Skin epidermis (tissue), 12 donors: ENCODE results near the gene GREM1.

Source experiments
- H3K27ac ChIP-seq, 21 experiments: fragments of 200-600 bp; sonication (generic) in 11 of 21; one replicate each; pipeline ENCODE4 v1.5.0; 2020; ENCODE audit warnings: mild to moderate bottlenecking in 3 of 21, inconsistent platforms in 2 of 21, moderate library complexity in 2 of 21
- H3K4me3 ChIP-seq, 7 experiments: fragments of 200-600 bp; sonication (generic) in 2 of 7; one replicate each; pipeline ENCODE4 v1.5.0; 2020; ENCODE audit warnings: inconsistent platforms in 2 of 7, mild to moderate bottlenecking in 2 of 7, moderate library complexity in 1 of 7

Gene GREM1

GRCh38 chr15:32717426-32718226 lies at the start of gene GREM1:
TSS of gene GREM1 (plus strand) at chr15:32718004. CDS start at chr15:32730691, 12,687 bp downstream.
- Histone ChIP-seq H3K27ac (peak within 1 kb of the TSS in 17 of 21 experiments; percentile 15 to 86 (median 66)), H3K4me3 (peak within 1 kb of the TSS; percentile 28 to 45 (median 34))

GRCh38 chr15:32668942-32669341 lies 48.9 kb upstream of the GREM1 start:
- no peak overlapping the region for H3K4me3 ChIP-seq
- H3K27ac ChIP-seq: peak overlapping the region in 1 of 21 experiments; percentile 63

DNA sequence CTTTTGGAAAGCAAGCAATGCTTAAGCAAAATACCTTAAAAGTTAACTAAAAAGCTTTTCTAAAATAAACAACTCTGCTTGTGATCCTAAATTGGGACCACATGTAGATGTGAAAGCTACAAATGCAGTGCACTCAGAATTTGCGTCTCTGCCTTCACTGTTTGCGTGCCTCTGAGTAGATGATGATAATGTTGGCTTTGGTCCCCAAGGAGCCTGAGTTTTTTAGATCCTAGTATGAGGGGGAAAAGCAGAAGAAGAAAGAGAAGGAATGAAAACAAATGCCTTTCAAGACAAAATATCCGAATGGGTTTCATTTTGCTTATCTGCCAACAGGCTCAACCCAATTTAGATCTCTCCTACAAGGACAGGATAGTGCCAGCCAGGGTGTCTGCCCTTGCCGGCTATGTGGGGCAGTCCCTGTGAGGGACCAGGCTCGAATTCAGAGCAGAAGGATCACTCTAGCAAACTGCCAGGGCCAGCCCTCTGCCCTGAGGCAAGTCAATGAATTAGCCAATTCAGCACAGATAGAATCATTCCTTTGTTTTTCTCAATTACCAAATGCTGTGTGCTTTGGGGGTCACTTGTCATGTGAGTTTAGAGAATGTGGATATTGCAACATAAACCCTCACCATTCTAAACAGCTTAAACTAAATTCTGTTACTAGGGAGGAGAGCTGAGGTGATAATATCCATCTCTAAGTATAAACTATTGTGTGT lies 47.8 kb upstream of the GREM1 start:
- Histone ChIP-seq H3K4me3 (no peak overlapping the region), H3K27ac (peak overlapping the region in 12 of 21 experiments; percentile 8 to 70 (median 30))

- H3K27ac ChIP-seq: peak overlapping the region in 12 of 21 experiments; percentile 1 to 73 (median 58)
- no peak overlapping the region for H3K4me3 ChIP-seq
Measured at GRCh38 chr15:32670623-32671022, 47.2 kb upstream of the GREM1 start.

- Histone ChIP-seq H3K27ac (peak overlapping the region in 16 of 21 experiments; percentile 9 to 73 (median 42)), H3K4me3 (no peak overlapping the region)
Measured at GRCh38 chr15:32671339-32672325, 46.2 kb upstream of the GREM1 start.

DNA sequence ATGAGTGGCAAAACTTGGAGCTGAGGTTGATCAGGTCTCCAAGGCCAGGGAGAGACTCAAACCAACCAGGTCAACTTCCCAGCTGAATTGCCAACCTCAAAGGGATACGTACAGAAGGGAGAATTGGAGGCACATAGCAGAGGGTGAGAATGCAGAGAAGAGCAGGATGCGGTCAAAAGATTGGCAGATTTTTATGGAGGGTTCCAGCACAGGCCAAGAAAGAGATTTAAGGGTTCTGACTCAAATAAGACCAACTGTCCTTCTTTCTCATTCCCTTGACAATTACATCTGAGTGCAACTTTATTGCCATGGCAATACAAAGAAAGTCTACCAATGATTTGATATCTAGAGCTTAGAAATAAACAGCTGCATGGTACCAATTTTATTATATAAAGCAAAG lies 43.1 kb upstream of the GREM1 start:
- H3K27ac ChIP-seq: no peak overlapping the region
- H3K4me3 ChIP-seq: no peak overlapping the region

DNA sequence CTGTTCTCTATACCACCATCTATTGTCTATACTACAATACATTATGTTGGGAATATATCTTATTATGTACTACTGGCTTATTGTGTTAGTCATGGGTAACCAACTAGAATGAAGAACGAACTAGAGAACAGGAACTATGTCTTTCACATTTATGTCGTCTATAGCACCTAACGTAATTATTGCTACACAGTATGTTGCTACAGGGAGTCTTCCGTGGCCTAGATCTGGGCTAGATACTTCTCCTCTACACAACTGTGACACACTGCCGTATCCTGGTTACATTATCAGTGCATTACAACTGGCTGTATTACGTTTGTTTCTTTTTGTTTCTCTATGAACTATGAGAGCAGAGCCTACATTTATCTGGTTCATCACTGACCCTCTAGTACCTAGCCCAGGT lies 42.3 kb upstream of the GREM1 start:
- Histone ChIP-seq H3K27ac (peak overlapping the region in 1 of 21 experiments; percentile 19), H3K4me3 (no peak overlapping the region)

GRCh38 chr15:32676169-32676568 lies 41.6 kb upstream of the GREM1 start:
- no peak overlapping the region for H3K27ac ChIP-seq
- H3K4me3 ChIP-seq: no peak overlapping the region

GRCh38 chr15:32677238-32677750 lies 40.5 kb upstream of the GREM1 start:
- H3K4me3 ChIP-seq: no peak overlapping the region

GRCh38 chr15:32679298-32679690 lies 38.5 kb upstream of the GREM1 start:
- Histone ChIP-seq H3K4me3 (no peak overlapping the region), H3K27ac (peak overlapping the region in 4 of 21 experiments; percentile 17 to 40 (median 29))

More at GRCh38 chr15:32677238-32677750, 40.5 kb upstream of the GREM1 start:
- H3K27ac ChIP-seq: peak overlapping the region in 4 of 21 experiments; percentile 6 to 35 (median 20)

GRCh38 chr15:32682569-32682968 lies 35.2 kb upstream of the GREM1 start:
- Histone ChIP-seq H3K27ac (peak overlapping the region in 6 of 21 experiments; percentile 16 to 63 (median 50)), H3K4me3 (no peak overlapping the region)

- Histone ChIP-seq H3K4me3 (no peak overlapping the region), H3K27ac (peak overlapping the region in 8 of 21 experiments; percentile 5 to 63 (median 38))
Measured at GRCh38 chr15:32682977-32683630, 34.7 kb upstream of the GREM1 start.

DNA sequence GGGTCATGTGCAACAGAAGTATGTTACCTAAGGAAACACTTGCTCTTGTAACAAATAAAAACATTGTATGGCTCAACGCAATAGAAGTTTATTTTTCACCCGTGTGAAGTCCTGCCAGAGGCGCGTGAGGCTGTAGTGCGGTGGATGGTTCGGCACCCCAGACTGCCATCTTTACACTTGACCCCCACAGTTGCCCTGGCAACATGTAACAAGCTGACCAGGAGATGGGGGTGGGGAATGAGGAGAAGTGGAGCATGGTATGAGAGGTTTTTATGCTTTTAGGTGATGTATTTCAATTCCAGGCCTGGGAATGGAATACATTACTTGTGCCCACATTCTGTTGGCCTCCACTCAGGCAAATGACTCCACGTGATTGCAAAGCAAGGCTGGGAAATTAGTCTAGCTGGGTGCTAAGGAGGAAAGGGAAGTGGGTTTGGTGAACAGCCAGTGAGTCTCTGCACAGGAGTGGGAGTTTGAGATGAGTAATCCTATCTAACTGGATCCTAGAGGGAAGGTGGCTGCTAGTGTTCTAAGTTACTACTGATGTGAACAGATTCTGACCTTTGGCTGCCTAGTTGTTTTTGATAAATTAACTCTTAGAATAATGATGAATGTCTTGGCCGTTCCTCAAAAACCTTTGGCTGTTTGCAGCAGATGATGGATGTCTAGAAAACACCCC lies 33.8 kb upstream of the GREM1 start:
- no peak overlapping the region for H3K4me3 ChIP-seq
- peak overlapping the region in 9 of 21 experiments; percentile 5 to 63 (median 27) for H3K27ac ChIP-seq

- H3K4me3 ChIP-seq: no peak overlapping the region
- peak overlapping the region in 3 of 21 experiments; percentile 5 to 37 (median 14) for H3K27ac ChIP-seq
Measured at GRCh38 chr15:32685576-32685975, 32.2 kb upstream of the GREM1 start.

DNA sequence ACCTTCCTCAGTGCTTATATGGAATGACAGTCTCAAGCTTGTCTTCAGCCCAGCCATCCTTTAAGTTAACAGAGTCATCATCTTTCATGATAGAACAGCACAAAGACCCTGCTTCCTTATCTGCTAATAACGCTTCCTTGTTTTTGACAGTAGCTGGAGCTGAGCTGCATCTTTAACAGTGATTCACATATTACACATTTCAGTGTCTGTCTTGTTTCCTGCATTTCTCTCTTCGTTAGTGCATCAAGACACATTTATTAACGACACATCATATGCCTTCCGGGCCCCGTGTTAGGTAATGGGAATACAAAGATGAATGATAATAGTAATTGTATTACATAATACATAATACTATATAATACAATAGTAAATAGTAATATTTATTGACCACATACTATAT lies 30.2 kb upstream of the GREM1 start:
- H3K27ac ChIP-seq: peak overlapping the region in 3 of 21 experiments; percentile 5 to 47 (median 46)
- no peak overlapping the region for H3K4me3 ChIP-seq

- Histone ChIP-seq H3K4me3 (no peak overlapping the region), H3K27ac (peak overlapping the region in 5 of 21 experiments; percentile 5 to 47 (median 46))
Measured at GRCh38 chr15:32688151-32688639, 29.6 kb upstream of the GREM1 start.

- Histone ChIP-seq H3K27ac (no peak overlapping the region), H3K4me3 (no peak overlapping the region)
Measured at GRCh38 chr15:32690941-32691688, 26.7 kb upstream of the GREM1 start.
